ENCODE measurements around the gene THEMIS. TPM values are rescaled to one million over a fixed set of nuclear protein-coding genes. Genes with fewer than 3 reads are reported as not detected.

The THEMIS gene
- total and polyA plus RNA-seq, 2 experiments from 2014 or later = 0.05 to 0.11 TPM

GRCh38 chr6:127866766-127867165, 34.1 kb downstream of the THEMIS start:
- DNase-seq = no peak
- Histone ChIP-seq H3K4me3 (no peak overlapping the region), H3K79me2 (ENCODE audit: insufficient read depth) (no peaks in the 10 kb centered on the region), H3K27ac (no peak overlapping the region), H2AFZ (no peak overlapping the region), H4K20me1 (ENCODE audit: insufficient read depth) (no peaks in the 10 kb centered on the region), H3F3A (ENCODE audit: insufficient read depth) (no peaks in the 10 kb centered on the region), H3K9me2 (ENCODE audit: insufficient read depth) (no peaks in the 10 kb centered on the region), H3K4me2 (ENCODE audit: unreplicated experiment) (no peak overlapping the region), H3K9ac (no peak overlapping the region), H3K4me1 (ENCODE audit: insufficient read depth) (no peaks in the 10 kb centered on the region), H3K9me3 (ENCODE audit: low read depth) (no peaks in the 10 kb centered on the region), H3K36me3 (ENCODE audit: low read depth) (no peaks in the 10 kb centered on the region), H3K27me3 (replicated peaks; ENCODE audit: insufficient read depth) (no peaks in the 10 kb centered on the region)
- TF ChIP-seq EZH2 (IDR thresholded peaks at IDR 0.05; ENCODE audit: insufficient read depth, poor library complexity, severe bottlenecking) (no peak), EZH2phosphoT487 (IDR thresholded peaks at IDR 0.05; ENCODE audit: insufficient read depth, low read depth) (no peak)
- in situ Hi-C loops (cut with MboI) = loop anchor here (25.0 kb wide), 2 partner anchors 646 to 871 kb away; partner anchors contain the start of gene PTPRK

GRCh38 chr6:127865108-127865507, 35.8 kb downstream of the THEMIS start:
- H3K79me2 ChIP-seq (ENCODE audit: insufficient read depth) = no peaks in the 10 kb centered on the region
- H3K9me3 ChIP-seq (ENCODE audit: low read depth) = no peaks in the 10 kb centered on the region
- in situ Hi-C loops (cut with MboI) = loop anchor here (25.0 kb wide), 2 partner anchors 647 to 872 kb away; partner anchors contain the start of gene PTPRK
- TF ChIP-seq EZH2phosphoT487 (IDR thresholded peaks at IDR 0.05; ENCODE audit: insufficient read depth, low read depth) (no peak), EZH2 (IDR thresholded peaks at IDR 0.05; ENCODE audit: insufficient read depth, poor library complexity, severe bottlenecking) (no peak)
- no peak overlapping the region for H2AFZ ChIP-seq
- no peak overlapping the region for H3K27ac ChIP-seq
- no peaks in the 10 kb centered on the region for H3K4me1 ChIP-seq (ENCODE audit: insufficient read depth)
- no peaks in the 10 kb centered on the region for H3K27me3 ChIP-seq (replicated peaks; ENCODE audit: insufficient read depth)
- no peak overlapping the region for H3K4me3 ChIP-seq
- DNase-seq = no peak
- H3F3A ChIP-seq (ENCODE audit: insufficient read depth) = no peaks in the 10 kb centered on the region
- no peak overlapping the region for H3K4me2 ChIP-seq (ENCODE audit: unreplicated experiment)
- no peak overlapping the region for H3K9ac ChIP-seq
- no peaks in the 10 kb centered on the region for H4K20me1 ChIP-seq (ENCODE audit: insufficient read depth)
- H3K9me2 ChIP-seq (ENCODE audit: insufficient read depth) = no peaks in the 10 kb centered on the region
- no peaks in the 10 kb centered on the region for H3K36me3 ChIP-seq (ENCODE audit: low read depth)

- H3K4me1 ChIP-seq (ENCODE audit: insufficient read depth) = no peaks in the 10 kb centered on the region
- WGBS, 2 experiments (ENCODE audit: low coverage in 1 of 2, low lambda C conversion rate in 2 of 2, missing lambda C conversion rate in 2 of 2) = 65 to 78% methylated on average over 2 of the region's 2 CpGs
- H4K20me1 ChIP-seq (ENCODE audit: insufficient read depth) = no peaks in the 10 kb centered on the region
- H3K9me3 ChIP-seq (ENCODE audit: low read depth) = no peaks in the 10 kb centered on the region
- in situ Hi-C loops (cut with MboI) = loop anchor here (25.0 kb wide), 2 partner anchors 648 to 873 kb away; partner anchors contain the start of gene PTPRK
- H3K36me3 ChIP-seq (ENCODE audit: low read depth) = no peaks in the 10 kb centered on the region
- H3K79me2 ChIP-seq (ENCODE audit: insufficient read depth) = no peaks in the 10 kb centered on the region
- TF ChIP-seq EZH2 (IDR thresholded peaks at IDR 0.05; ENCODE audit: insufficient read depth, poor library complexity, severe bottlenecking) = no peak
- no peak for TF ChIP-seq EZH2phosphoT487 (IDR thresholded peaks at IDR 0.05; ENCODE audit: insufficient read depth, low read depth)
- H3K9me2 ChIP-seq (ENCODE audit: insufficient read depth) = no peaks in the 10 kb centered on the region
- no peak for DNase-seq
- H3K27me3 ChIP-seq (replicated peaks; ENCODE audit: insufficient read depth) = no peaks in the 10 kb centered on the region
- H2AFZ ChIP-seq = no peak overlapping the region
- H3K4me3 ChIP-seq = no peak overlapping the region
- H3K4me2 ChIP-seq (ENCODE audit: unreplicated experiment) = no peak overlapping the region
- H3K9ac ChIP-seq = no peak overlapping the region
- no peak overlapping the region for H3K27ac ChIP-seq
- H3F3A ChIP-seq (ENCODE audit: insufficient read depth) = no peaks in the 10 kb centered on the region
Measured at GRCh38 chr6:127864701-127865100, 36.2 kb downstream of the THEMIS start.

- Histone ChIP-seq H3K79me2 (ENCODE audit: insufficient read depth) (no peaks in the 10 kb centered on the region), H3K9me2 (ENCODE audit: insufficient read depth) (no peaks in the 10 kb centered on the region), H3K9me3 (ENCODE audit: low read depth) (no peaks in the 10 kb centered on the region), H3K4me3 (no peak overlapping the region), H3K4me1 (ENCODE audit: insufficient read depth) (no peaks in the 10 kb centered on the region; the same call in 1 of the 2 replicates), H3K27me3 (replicated peaks; ENCODE audit: insufficient read depth) (no peaks in the 10 kb centered on the region), H3K4me2 (ENCODE audit: unreplicated experiment) (no peak overlapping the region), H3F3A (ENCODE audit: insufficient read depth) (no peaks in the 10 kb centered on the region), H3K27ac (no peak overlapping the region), H2AFZ (no peak overlapping the region), H3K36me3 (ENCODE audit: low read depth) (no peaks in the 10 kb centered on the region), H4K20me1 (ENCODE audit: insufficient read depth) (no peaks in the 10 kb centered on the region), H3K9ac (no peak overlapping the region)
- in situ Hi-C loops (cut with MboI) = loop anchor here (25.0 kb wide), 2 partner anchors 652 to 877 kb away; partner anchors contain the start of gene PTPRK
- WGBS, 2 experiments (ENCODE audit: low coverage in 1 of 2, low lambda C conversion rate in 2 of 2, missing lambda C conversion rate in 2 of 2) = 94 to 99% methylated on average over 2 of the region's 2 CpGs
- no peak for DNase-seq
- no peak for TF ChIP-seq EZH2 (IDR thresholded peaks at IDR 0.05; ENCODE audit: insufficient read depth, poor library complexity, severe bottlenecking)
- TF ChIP-seq EZH2phosphoT487 (IDR thresholded peaks at IDR 0.05; ENCODE audit: insufficient read depth, low read depth) = no peak
Measured at GRCh38 chr6:127860723-127861122, 40.1 kb downstream of the THEMIS start.

GRCh38 chr6:127859956-127860355, 40.9 kb downstream of the THEMIS start:
- Histone ChIP-seq H3K36me3 (ENCODE audit: low read depth) (no peaks in the 10 kb centered on the region), H3K79me2 (ENCODE audit: insufficient read depth) (no peaks in the 10 kb centered on the region), H3K27me3 (replicated peaks; ENCODE audit: insufficient read depth) (no peaks in the 10 kb centered on the region), H2AFZ (no peak overlapping the region), H3K9ac (no peak overlapping the region), H3K4me2 (ENCODE audit: unreplicated experiment) (no peak overlapping the region), H3K4me3 (no peak overlapping the region), H3K9me3 (ENCODE audit: low read depth) (no peaks in the 10 kb centered on the region), H3K4me1 (ENCODE audit: insufficient read depth) (no peaks in the 10 kb centered on the region; the same call in 1 of the 2 replicates), H3K9me2 (ENCODE audit: insufficient read depth) (no peaks in the 10 kb centered on the region), H4K20me1 (ENCODE audit: insufficient read depth) (no peaks in the 10 kb centered on the region), H3F3A (ENCODE audit: insufficient read depth) (no peaks in the 10 kb centered on the region), H3K27ac (no peak overlapping the region)
- DNase-seq = no peak
- no peak for TF ChIP-seq EZH2phosphoT487 (IDR thresholded peaks at IDR 0.05; ENCODE audit: insufficient read depth, low read depth)
- no peak for TF ChIP-seq EZH2 (IDR thresholded peaks at IDR 0.05; ENCODE audit: insufficient read depth, poor library complexity, severe bottlenecking)
- WGBS, 2 experiments (ENCODE audit: low coverage in 1 of 2, low lambda C conversion rate in 2 of 2, missing lambda C conversion rate in 2 of 2) = 81 to 83% methylated on average over 2 of the region's 2 CpGs
- in situ Hi-C loops (cut with MboI) = loop anchor here (25.0 kb wide), 2 partner anchors 652 to 877 kb away; partner anchors contain the start of gene PTPRK

Data from GM23248 (cell line).